DLD1 (cell line): Measurements from ENCODE around the gene SKIDA1.

Experiments
- in situ Hi-C: cut with HindIII; loops from 2 replicates; pipeline ENCODE4 v1.10.0; 2017; ENCODE audit warnings: low sequenced_read_pairs

Gene SKIDA1

GRCh38 chr10:21517134-21518031 lies 8.1 kb downstream of the SKIDA1 start:
- in situ Hi-C loops, result no loop called here

- in situ Hi-C loops, result no loop called here
Observed at GRCh38 chr10:21516242-21517131, 9.0 kb downstream of the SKIDA1 start.

- in situ Hi-C loops, result no loop called here
Observed at GRCh38 chr10:21515361-21516241, 9.9 kb downstream of the SKIDA1 start.

GRCh38 chr10:21514818-21515351 lies 10.6 kb downstream of the SKIDA1 start:
- in situ Hi-C loops, result no loop called here

- in situ Hi-C loops, result no loop called here
Observed at GRCh38 chr10:21514129-21514817, 11.2 kb downstream of the SKIDA1 start.

- in situ Hi-C loops, result no loop called here
Observed at GRCh38 chr10:21513405-21513788, 12.1 kb downstream of the SKIDA1 start.

- in situ Hi-C loops, result no loop called here
Observed at GRCh38 chr10:21512573-21513404, 12.7 kb downstream of the SKIDA1 start.

- in situ Hi-C loops, result no loop called here
Observed at GRCh38 chr10:21511946-21512572, 13.4 kb downstream of the SKIDA1 start.

- in situ Hi-C loops, result no loop called here
Observed at GRCh38 chr10:21511095-21511570, 14.3 kb downstream of the SKIDA1 start.

GRCh38 chr10:21510241-21511094 lies 15.0 kb downstream of the SKIDA1 start:
- in situ Hi-C loops, result no loop called here

GRCh38 chr10:21509341-21510240 lies 15.9 kb downstream of the SKIDA1 start:
- in situ Hi-C loops, result no loop called here

GRCh38 chr10:21508706-21509331 lies 16.7 kb downstream of the SKIDA1 start:
- in situ Hi-C loops, result no loop called here

GRCh38 chr10:21507150-21507549 lies 18.3 kb downstream of the SKIDA1 start:
- in situ Hi-C loops, result no loop called here

- in situ Hi-C loops, result no loop called here
Observed at GRCh38 chr10:21506351-21506750, 19.1 kb downstream of the SKIDA1 start.

- in situ Hi-C loops, result no loop called here
Observed at GRCh38 chr10:21505711-21506278, 19.7 kb downstream of the SKIDA1 start.

GRCh38 chr10:21503542-21503941 lies 21.9 kb downstream of the SKIDA1 start:
- in situ Hi-C loops, result no loop called here
